Left lung (tissue), 10 donors: Measurements from ENCODE around the gene ANKZF1. TPM values are rescaled to one million over a fixed set of nuclear protein-coding genes. Genes with fewer than 3 reads are reported as not detected.
A peak's percentile ranks its signal among the peaks of the same experiment; 100 is the strongest.

Source experiments
- ATAC-seq: fragments of 200-7000 bp; cut with Tn5 transposase; one replicate; pipeline ENCODE4 v1.9.1; 2020; ENCODE audit warnings: moderate library complexity
- DNase-seq, 4 donors: peaks; one replicate each; pipeline ENCODE4 v3.0.0-alpha.2; 2013 to 2020
- H3K27ac ChIP-seq, 2 donors: fragments of 200-600 bp; sonication (generic) in 1 of 2; one replicate each; pipeline versions ENCODE4 v1.5.0 to v1.8.0; 2020 to 2021
- H3K27me3 ChIP-seq, 2 donors: fragments of 200-600 bp; sonication (generic) in 1 of 2; one replicate each; pipeline versions ENCODE4 v1.5.0 to v1.8.0; 2020 to 2021
- H3K36me3 ChIP-seq, 2 donors: fragments of 200-600 bp; sonication (generic) in 1 of 2; one replicate each; pipeline versions ENCODE4 v1.5.0 to v1.8.0; 2020 to 2021
- H3K4me1 ChIP-seq, 2 donors: fragments of 200-600 bp; one replicate each; pipeline ENCODE4 v1.8.0; 2021
- H3K4me3 ChIP-seq, 2 donors: fragments of 200-600 bp; sonication (generic) in 1 of 2; one replicate each; pipeline versions ENCODE4 v1.5.0 to v1.8.0; 2020 to 2021; ENCODE audit warnings: mild to moderate bottlenecking in 1 of 2
- H3K9me3 ChIP-seq, 2 donors: fragments of 200-600 bp; sonication (generic) in 1 of 2; one replicate each; pipeline versions ENCODE4 v1.5.0 to v1.8.0; 2020 to 2021
- intact Hi-C, 2 donors: fragments of 100-400 bp; cut with DNase I; formaldehyde crosslinking; loops; one replicate each; pipeline versions ENCODE4 v1.11.2 to v1.14.2; 2022
- polyA plus RNA-seq, 6 donors: library from polyadenylated mRNA; unstranded; fragments of 120-200 nt; gene quantifications; one replicate each; pipeline ENCODE4 v1.2.1, GENCODE V29; 2013; ENCODE audit not compliant: insufficient read length in 6 of 6
- total RNA-seq, 2 donors: library from RNA; stranded (reverse); fragmentation: NEBNext Ultra II Directional; extraction: Animal tissue kit (Norgen Biotek cat#: 25700); gene quantifications; one replicate each; pipeline ENCODE4 v1.2.1, GENCODE V29; 2021
- TF ChIP-seq, protein P1 (sequence below), 2 donors: fragments of 200-600 bp; sonication (generic) in 1 of 2; IDR thresholded peaks; one replicate each; pipeline versions ENCODE4 v1.5.0 to v1.8.0; 2021; ENCODE audit warnings: antibody characterized with exemption in 2 of 2
- donor health status: DM: no; HTN: yes; CAD: no.
- donor health status: DM: no; HTN: no; CAD: no.

The ANKZF1 gene
- total and polyA plus RNA-seq, 8 donors: 34.5 to 85.5 (median 76.4) TPM

DNA sequence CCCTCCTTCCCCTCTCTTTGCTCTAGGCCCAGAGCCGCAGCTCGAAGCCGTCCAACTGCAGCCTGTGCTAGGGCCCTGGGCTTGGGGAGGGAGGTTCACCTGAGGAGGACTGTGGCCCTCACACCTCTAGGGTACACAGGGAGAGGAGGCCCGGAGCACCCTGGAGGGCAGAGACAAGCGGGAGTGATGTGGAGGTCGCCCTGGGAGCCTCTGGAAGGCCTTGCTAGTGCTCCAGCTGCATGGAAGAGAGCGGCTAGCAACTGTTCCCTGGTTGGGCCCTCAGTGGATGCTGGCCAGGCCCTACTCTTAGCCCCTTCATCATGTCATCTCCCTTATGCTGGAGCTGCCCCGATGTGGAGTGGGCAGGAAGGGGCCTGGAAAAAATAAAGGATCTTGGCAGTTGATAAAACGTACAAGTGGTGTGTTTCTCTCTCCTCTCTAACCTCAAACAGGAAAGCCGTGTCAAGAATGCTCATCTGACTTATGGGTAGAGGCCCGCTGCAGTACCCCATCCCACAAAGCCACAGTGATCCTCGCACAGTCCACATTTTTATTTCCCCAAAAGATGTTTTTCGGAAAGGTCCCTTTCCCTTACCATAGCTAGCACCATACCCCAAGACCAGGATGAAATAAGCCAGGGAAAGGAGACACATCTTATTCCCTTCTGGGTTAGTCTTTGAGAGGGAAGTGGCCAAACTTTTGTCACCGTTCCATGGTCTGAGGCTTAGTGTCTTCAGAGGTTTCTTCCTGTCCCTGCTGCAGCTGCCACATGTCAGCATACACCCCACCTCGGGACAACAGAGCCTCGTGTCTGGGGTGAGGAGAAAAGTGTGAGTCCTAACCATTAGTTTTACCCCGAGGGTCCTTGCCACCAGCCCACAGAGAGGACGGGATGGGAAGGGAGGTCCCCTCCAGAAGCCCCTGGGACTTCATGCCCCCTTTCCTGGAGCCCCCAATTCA lies 20.1 kb upstream of the ANKZF1 start:
- no peak overlapping the region for H3K4me3 ChIP-seq
- H3K27ac ChIP-seq: peak overlapping the region in 1 of 2 donors; percentile 5
- ATAC-seq (no peak), DNase-seq (no peak)
- no peaks in the 10 kb centered on the region for H3K27me3 ChIP-seq
- peaks cover 0 to 2% of the 10 kb centered on the region in 2 donors for H3K9me3 ChIP-seq
- TF ChIP-seq, protein P1, sequence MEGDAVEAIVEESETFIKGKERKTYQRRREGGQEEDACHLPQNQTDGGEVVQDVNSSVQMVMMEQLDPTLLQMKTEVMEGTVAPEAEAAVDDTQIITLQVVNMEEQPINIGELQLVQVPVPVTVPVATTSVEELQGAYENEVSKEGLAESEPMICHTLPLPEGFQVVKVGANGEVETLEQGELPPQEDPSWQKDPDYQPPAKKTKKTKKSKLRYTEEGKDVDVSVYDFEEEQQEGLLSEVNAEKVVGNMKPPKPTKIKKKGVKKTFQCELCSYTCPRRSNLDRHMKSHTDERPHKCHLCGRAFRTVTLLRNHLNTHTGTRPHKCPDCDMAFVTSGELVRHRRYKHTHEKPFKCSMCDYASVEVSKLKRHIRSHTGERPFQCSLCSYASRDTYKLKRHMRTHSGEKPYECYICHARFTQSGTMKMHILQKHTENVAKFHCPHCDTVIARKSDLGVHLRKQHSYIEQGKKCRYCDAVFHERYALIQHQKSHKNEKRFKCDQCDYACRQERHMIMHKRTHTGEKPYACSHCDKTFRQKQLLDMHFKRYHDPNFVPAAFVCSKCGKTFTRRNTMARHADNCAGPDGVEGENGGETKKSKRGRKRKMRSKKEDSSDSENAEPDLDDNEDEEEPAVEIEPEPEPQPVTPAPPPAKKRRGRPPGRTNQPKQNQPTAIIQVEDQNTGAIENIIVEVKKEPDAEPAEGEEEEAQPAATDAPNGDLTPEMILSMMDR (IDR thresholded peaks at IDR 0.05): no peak
- intact Hi-C loops: no loop called here
- peaks cover 14 to 35% of the 10 kb centered on the region in 2 donors for H3K4me1 ChIP-seq
- peaks cover 0 to 65% of the 10 kb centered on the region in 2 donors for H3K36me3 ChIP-seq

DNA sequence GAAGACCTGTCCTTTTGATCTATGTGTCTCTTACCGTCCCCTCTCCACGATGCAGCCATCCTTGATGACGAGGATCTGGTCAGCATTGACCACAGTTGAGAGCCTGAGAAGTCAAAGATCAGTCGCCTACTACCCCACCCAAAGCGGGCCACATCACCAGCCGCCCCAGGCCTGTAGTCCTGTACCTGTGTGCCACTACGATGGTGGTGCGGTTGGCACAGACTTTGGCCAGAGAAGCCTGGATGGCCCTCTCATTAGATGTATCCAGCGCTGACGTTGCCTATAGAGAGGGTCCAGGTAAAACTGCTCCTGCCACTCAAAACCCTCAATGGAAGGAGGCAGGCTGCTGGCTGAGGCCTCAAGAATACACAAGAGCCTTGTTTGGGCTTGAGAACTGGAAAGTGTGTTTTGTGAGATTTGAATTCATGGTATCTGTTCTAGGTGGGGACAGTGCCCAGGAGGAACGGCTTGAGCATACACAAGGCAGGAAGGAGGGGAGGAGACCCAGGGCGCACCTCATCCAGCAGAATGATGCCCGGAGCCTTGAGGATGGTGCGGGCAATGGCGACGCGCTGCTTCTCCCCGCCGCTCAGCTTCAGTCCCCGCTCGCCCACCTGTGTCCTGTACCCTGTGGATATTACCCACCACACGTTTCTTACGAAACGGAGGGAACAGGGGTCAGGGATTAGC lies 19.3 kb upstream of the ANKZF1 start:
- no peak for ATAC-seq
- Histone ChIP-seq H3K36me3 (peaks cover 0 to 70% of the 10 kb centered on the region in 2 donors), H3K27ac (no peak overlapping the region), H3K4me1 (peaks cover 14 to 35% of the 10 kb centered on the region in 2 donors), H3K27me3 (no peaks in the 10 kb centered on the region), H3K4me3 (no peak overlapping the region), H3K9me3 (no peaks in the 10 kb centered on the region)
- TF ChIP-seq, protein P1 (IDR thresholded peaks at IDR 0.05): no peak
- no peak for DNase-seq
- intact Hi-C loops: no loop called here

DNA sequence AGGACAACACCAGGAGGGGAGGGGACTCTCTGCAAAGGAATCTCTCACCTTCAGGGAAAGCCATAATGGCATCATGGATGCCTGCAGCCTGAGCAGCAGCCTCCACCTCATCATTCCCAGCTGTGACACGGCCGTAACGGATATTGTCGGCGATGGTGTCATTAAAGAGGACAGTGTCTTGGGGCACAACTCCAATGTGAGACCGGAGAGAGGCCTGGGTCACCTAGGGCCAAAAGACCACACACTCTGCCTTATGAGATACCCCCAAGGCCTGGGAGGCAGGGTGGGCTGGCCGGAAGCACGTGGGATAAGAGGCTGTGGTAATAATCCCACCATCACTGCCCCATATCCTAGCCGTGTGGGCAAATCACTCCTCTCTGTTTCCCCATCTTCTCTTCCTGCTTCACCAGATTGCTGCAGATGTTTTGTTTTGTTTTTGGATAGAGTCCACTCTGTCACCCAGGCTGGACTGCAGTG lies 18.7 kb upstream of the ANKZF1 start:
- no peak for ATAC-seq
- Histone ChIP-seq H3K4me1 (peaks cover 12 to 33% of the 10 kb centered on the region in 2 donors), H3K4me3 (no peak overlapping the region), H3K27me3 (no peaks in the 10 kb centered on the region), H3K9me3 (no peaks in the 10 kb centered on the region), H3K27ac (no peak overlapping the region), H3K36me3 (peaks cover 0 to 76% of the 10 kb centered on the region in 2 donors)
- DNase-seq: no peak
- intact Hi-C loops: no loop called here
- TF ChIP-seq, protein P1 (IDR thresholded peaks at IDR 0.05): no peak

DNA sequence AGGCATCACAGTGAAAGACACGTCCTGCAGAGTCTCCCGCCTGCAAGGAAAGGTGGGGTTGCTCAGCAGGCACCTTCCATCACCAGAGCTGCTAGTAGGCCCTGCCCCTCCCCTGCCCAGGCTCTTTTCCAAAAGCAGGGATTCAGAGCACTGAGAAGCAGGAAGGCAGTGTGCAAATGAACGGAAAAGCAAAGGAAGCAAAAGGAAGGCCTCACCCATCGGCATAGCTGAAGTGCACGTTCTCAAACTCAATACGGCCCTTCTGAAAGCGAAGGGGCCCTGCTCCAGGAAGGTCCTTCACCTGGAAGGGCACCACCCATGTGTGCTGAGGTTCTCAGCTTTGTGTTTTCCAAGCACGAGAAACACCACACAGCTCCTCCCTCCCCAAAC lies 16.6 kb upstream of the ANKZF1 start:
- Histone ChIP-seq H3K27ac (no peak overlapping the region), H3K4me1 (peaks cover 3 to 38% of the 10 kb centered on the region in 2 donors), H3K36me3 (peaks cover 0 to 77% of the 10 kb centered on the region in 2 donors), H3K27me3 (no peaks in the 10 kb centered on the region), H3K9me3 (no peaks in the 10 kb centered on the region), H3K4me3 (no peak overlapping the region)
- ATAC-seq (no peak), DNase-seq (no peak)
- intact Hi-C loops: no loop called here
- TF ChIP-seq, protein P1 (IDR thresholded peaks at IDR 0.05): no peak
